HCT116 (cell line): Measurements from ENCODE around the gene EEFSEC.

Experiments used
- CEBPB ChIP-seq: IDR thresholded peaks from 2 replicates; pipeline ENCODE4 v1.6.1; 2012; ENCODE audit warnings: low read depth
- EZH2phosphoT487 ChIP-seq: fragments of 200-600 bp; IDR thresholded peaks from 2 replicates; pipeline ENCODE4 v1.6.1; 2018; ENCODE audit warnings: antibody characterized with exemption, borderline replicate concordance
- FOSL1 ChIP-seq: IDR thresholded peaks from 2 replicates; pipeline ENCODE4 v1.6.1; 2012; ENCODE audit warnings: low read depth
- POLR2A ChIP-seq: IDR thresholded peaks from 2 replicates; pipeline ENCODE4 v1.7.0; 2011; ENCODE audit warnings: borderline replicate concordance; ENCODE audit not compliant: insufficient read depth, insufficient read length; ENCODE audit errors: extremely low read depth
- POLR2AphosphoS5 ChIP-seq: IDR thresholded peaks from 2 replicates; pipeline ENCODE4 v1.6.1; 2011; ENCODE audit warnings: mild to moderate bottlenecking, low read depth, low read length, moderate library complexity
- RAD21 ChIP-seq: IDR thresholded peaks from 2 replicates; pipeline ENCODE4 v1.6.1; 2012; ENCODE audit warnings: low read depth, mild to moderate bottlenecking
- REST ChIP-seq: IDR thresholded peaks from 2 replicates; pipeline ENCODE4 v1.6.1; 2012; ENCODE audit warnings: low read depth
- SIN3A ChIP-seq: IDR thresholded peaks from 2 replicates; pipeline ENCODE4 v1.6.1; 2012; ENCODE audit warnings: low read depth
- SRF ChIP-seq: IDR thresholded peaks from 2 replicates; pipeline ENCODE4 v1.6.1; 2012; ENCODE audit warnings: low read depth
- ZNF274 ChIP-seq: fragments of 200-500 bp; sonication (Bioruptor generic); IDR thresholded peaks from 2 replicates; pipeline ENCODE4 v1.6.1; 2014; ENCODE audit warnings: mild to moderate bottlenecking, low read depth, low read length, inconsistent platforms
- TF ChIP-seq, protein P1 (sequence below), 3 experiments: fragments of 200-600 bp in 1 of 3; sonication (generic) in 1 of 3; IDR thresholded peaks in 2 of 3; conservative IDR thresholded peaks in 1 of 3; 2 replicates each; pipeline ENCODE4 v1.5.1; 2012 to 2017; ENCODE audit warnings: low read depth in 2 of 3, low read length in 2 of 3, antibody characterized with exemption in 1 of 3, borderline replicate concordance in 1 of 3, control low read depth in 1 of 3, mild to moderate bottlenecking in 1 of 3, mixed read lengths in 1 of 3, mixed run types in 1 of 3, moderate library complexity in 1 of 3; ENCODE audit not compliant: insufficient read depth in 1 of 3
- TF ChIP-seq, protein P2 (sequence below): IDR thresholded peaks from 2 replicates; pipeline ENCODE4 v1.6.1; 2012
- TF ChIP-seq, protein P3 (sequence below): IDR thresholded peaks from 2 replicates; pipeline ENCODE4 v1.6.1; 2012

DNA sequence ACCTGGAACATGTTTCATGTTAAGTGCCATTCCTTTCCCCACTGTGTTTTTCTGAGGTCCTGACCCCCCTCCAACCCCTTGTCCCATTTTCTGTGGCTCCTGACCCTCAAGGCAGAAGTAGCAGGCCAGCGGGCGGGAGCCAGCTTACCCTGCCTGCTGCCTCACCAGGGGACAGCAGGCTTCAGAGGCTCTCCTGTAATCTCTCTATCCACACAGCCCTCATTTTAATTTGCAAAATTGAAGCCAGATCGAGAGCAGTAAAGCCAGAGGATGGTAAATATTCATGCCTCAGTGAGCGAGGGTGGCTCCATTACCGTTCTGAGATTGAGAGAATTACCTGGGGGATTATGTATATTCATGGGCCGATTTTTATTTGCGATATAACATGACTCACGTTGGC, 165.8 kb downstream of the EEFSEC start:
- TF ChIP-seq, protein P1, sequence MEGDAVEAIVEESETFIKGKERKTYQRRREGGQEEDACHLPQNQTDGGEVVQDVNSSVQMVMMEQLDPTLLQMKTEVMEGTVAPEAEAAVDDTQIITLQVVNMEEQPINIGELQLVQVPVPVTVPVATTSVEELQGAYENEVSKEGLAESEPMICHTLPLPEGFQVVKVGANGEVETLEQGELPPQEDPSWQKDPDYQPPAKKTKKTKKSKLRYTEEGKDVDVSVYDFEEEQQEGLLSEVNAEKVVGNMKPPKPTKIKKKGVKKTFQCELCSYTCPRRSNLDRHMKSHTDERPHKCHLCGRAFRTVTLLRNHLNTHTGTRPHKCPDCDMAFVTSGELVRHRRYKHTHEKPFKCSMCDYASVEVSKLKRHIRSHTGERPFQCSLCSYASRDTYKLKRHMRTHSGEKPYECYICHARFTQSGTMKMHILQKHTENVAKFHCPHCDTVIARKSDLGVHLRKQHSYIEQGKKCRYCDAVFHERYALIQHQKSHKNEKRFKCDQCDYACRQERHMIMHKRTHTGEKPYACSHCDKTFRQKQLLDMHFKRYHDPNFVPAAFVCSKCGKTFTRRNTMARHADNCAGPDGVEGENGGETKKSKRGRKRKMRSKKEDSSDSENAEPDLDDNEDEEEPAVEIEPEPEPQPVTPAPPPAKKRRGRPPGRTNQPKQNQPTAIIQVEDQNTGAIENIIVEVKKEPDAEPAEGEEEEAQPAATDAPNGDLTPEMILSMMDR (IDR thresholded peaks at IDR 0.05 in 2 of 3, conservative IDR thresholded peaks at IDR 0.05 in 1 of 3; ENCODE audit: borderline replicate concordance in 1 of 3, insufficient read depth in 1 of 3, low read depth in 2 of 3, low read length in 2 of 3) = no peak
- TF ChIP-seq SIN3A (no peak), POLR2A (no peak), REST (no peak), CEBPB (no peak), EZH2phosphoT487 (no peak), RAD21 (no peak), POLR2AphosphoS5 (no peak), FOSL1 (no peak), SRF (no peak), ZNF274 (no peak)
- TF ChIP-seq, protein P2, sequence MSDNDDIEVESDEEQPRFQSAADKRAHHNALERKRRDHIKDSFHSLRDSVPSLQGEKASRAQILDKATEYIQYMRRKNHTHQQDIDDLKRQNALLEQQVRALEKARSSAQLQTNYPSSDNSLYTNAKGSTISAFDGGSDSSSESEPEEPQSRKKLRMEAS = no peak
- TF ChIP-seq, protein P3, sequence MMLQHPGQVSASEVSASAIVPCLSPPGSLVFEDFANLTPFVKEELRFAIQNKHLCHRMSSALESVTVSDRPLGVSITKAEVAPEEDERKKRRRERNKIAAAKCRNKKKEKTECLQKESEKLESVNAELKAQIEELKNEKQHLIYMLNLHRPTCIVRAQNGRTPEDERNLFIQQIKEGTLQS = no peak
